ENCODE measurements around the gene SARM1. TPM values are rescaled to one million over a fixed set of nuclear protein-coding genes. Genes with fewer than 3 reads are reported as not detected.

Gene SARM1
- total RNA-seq, 1 donor from 2014 or later = 10.1 TPM

- intact Hi-C loops (cut with DNase I) = no loop called here
- TF ChIP-seq POLR2A (IDR thresholded peaks at IDR 0.05) (no peak), CTCF (IDR thresholded peaks at IDR 0.05) (no peak), POLR2AphosphoS5 (IDR thresholded peaks at IDR 0.05; ENCODE audit: insufficient read depth in 1 of 2, low read depth in 1 of 2) (no peak)
- DNase-seq (ENCODE audit: extremely low spot score in 2 of 2) = no peak
- H3K4me1 ChIP-seq = peaks cover 17% of the 10 kb centered on the region
- H3K4me3 ChIP-seq = no peak overlapping the region
- H3K27ac ChIP-seq = no peak overlapping the region
- peaks cover 0 to 92% of the 10 kb centered on the region in 2 donors for H3K36me3 ChIP-seq
- no peaks in the 10 kb centered on the region for H3K9me3 ChIP-seq
- H3K27me3 ChIP-seq = no peaks in the 10 kb centered on the region
Measured at GRCh38 chr17:28344435-28344901, 27.0 kb upstream of the SARM1 start.

- peaks cover 0 to 92% of the 10 kb centered on the region in 2 donors for H3K36me3 ChIP-seq
- no peak for DNase-seq (ENCODE audit: extremely low spot score in 2 of 2)
- no peak overlapping the region for H3K4me3 ChIP-seq
- H3K4me1 ChIP-seq = peaks cover 7% of the 10 kb centered on the region
- no peak overlapping the region for H3K27ac ChIP-seq
- intact Hi-C loops (cut with DNase I) = no loop called here
- H3K27me3 ChIP-seq = no peaks in the 10 kb centered on the region
- H3K9me3 ChIP-seq = no peaks in the 10 kb centered on the region
- TF ChIP-seq POLR2A (IDR thresholded peaks at IDR 0.05) (no peak), CTCF (IDR thresholded peaks at IDR 0.05) (no peak), POLR2AphosphoS5 (IDR thresholded peaks at IDR 0.05; ENCODE audit: insufficient read depth in 1 of 2, low read depth in 1 of 2) (no peak)
Measured at GRCh38 chr17:28345419-28346198, 25.9 kb upstream of the SARM1 start.

GRCh38 chr17:28346199-28346580 lies 25.3 kb upstream of the SARM1 start:
- Histone ChIP-seq H3K4me1 (peaks cover 7% of the 10 kb centered on the region), H3K4me3 (no peak overlapping the region), H3K36me3 (peaks cover 0 to 92% of the 10 kb centered on the region in 2 donors), H3K27me3 (no peaks in the 10 kb centered on the region), H3K27ac (no peak overlapping the region), H3K9me3 (no peaks in the 10 kb centered on the region)
- no peak for DNase-seq (ENCODE audit: extremely low spot score in 2 of 2)
- TF ChIP-seq CTCF (IDR thresholded peaks at IDR 0.05) (no peak), POLR2A (IDR thresholded peaks at IDR 0.05) (no peak), POLR2AphosphoS5 (IDR thresholded peaks at IDR 0.05; ENCODE audit: insufficient read depth in 1 of 2, low read depth in 1 of 2) (no peak)
- intact Hi-C loops (cut with DNase I) = no loop called here

- no peak for DNase-seq (ENCODE audit: extremely low spot score in 2 of 2)
Measured at GRCh38 chr17:28346746-28347246, 24.7 kb upstream of the SARM1 start.

More at GRCh38 chr17:28346746-28347246, 24.7 kb upstream of the SARM1 start:
- intact Hi-C loops (cut with DNase I) = no loop called here
- Histone ChIP-seq H3K27me3 (no peaks in the 10 kb centered on the region), H3K4me1 (peaks cover 7% of the 10 kb centered on the region), H3K9me3 (no peaks in the 10 kb centered on the region), H3K4me3 (no peak overlapping the region), H3K27ac (no peak overlapping the region), H3K36me3 (peaks cover 0 to 92% of the 10 kb centered on the region in 2 donors)
- no peak for TF ChIP-seq POLR2AphosphoS5 (IDR thresholded peaks at IDR 0.05; ENCODE audit: insufficient read depth in 1 of 2, low read depth in 1 of 2)
- no peak for TF ChIP-seq CTCF (IDR thresholded peaks at IDR 0.05)
- TF ChIP-seq POLR2A (IDR thresholded peaks at IDR 0.05) = no peak

Measured in vagina (tissue), 2 donors.